A549 (cell line): Measurements from ENCODE around the gene CC2D2A. TPM values are rescaled to one million over a fixed set of nuclear protein-coding genes. Genes with fewer than 3 reads are reported as not detected.

Experiments
- ATAC-seq, 2 experiments: fragments of 200-7000 bp in 1 of 2; fragments of >200 bp in 1 of 2; cut with Nextera tagmentation in 1 of 2; cut with Tn5 transposase in 1 of 2; 3 replicates each; pipeline versions ENCODE4 v1.8.0 to v1.9.1; 2018 to 2020; ENCODE audit warnings: mild to moderate bottlenecking in 1 of 2, moderate library complexity in 1 of 2
- CTCF ChIA-PET: fragments of 300-600 bp; sonication (Branson Sonifier 250); formaldehyde crosslinking; extraction: SDS; loops from one replicate; lab custom pipeline; 2021; ENCODE audit warnings: antibody characterized with exemption, inconsistent platforms; lab: Yijun Ruan, JAX
- POLR2A ChIA-PET: fragments of 350-600 bp; formaldehyde crosslinking; extraction: SDS; loops from one replicate; lab custom pipeline; 2021; ENCODE audit warnings: antibody characterized with exemption, inconsistent platforms; lab: Yijun Ruan, JAX
- DNase-seq, 2 experiments: peaks; one replicate each; pipeline versions ENCODE4 v3.0.0 to v3.0.0-alpha.2; 2011 to 2016; ENCODE audit warnings: low read depth in 1 of 2, low spot score in 1 of 2
- FAIRE-seq: peaks from 2 replicates; lab custom pipeline; 2011; peaks lifted over from hg19 to GRCh38; lab: Jason Lieb, UNC
- H3K27ac ChIP-seq, 2 experiments: fragments of >200 bp; sonication (Bioruptor Twin); formaldehyde crosslinking; 3 replicates each; pipeline ENCODE4 v1.5.1; 2016 to 2017
- H3K4me1 ChIP-seq: fragments of >200 bp; sonication (Bioruptor Twin); formaldehyde crosslinking; 3 replicates; pipeline ENCODE4 v1.6.1; 2016
- H3K4me2 ChIP-seq: fragments of >200 bp; sonication (Bioruptor Twin); formaldehyde crosslinking; 3 replicates; pipeline ENCODE4 v1.6.1; 2016
- H3K4me3 ChIP-seq: fragments of >200 bp; sonication (Bioruptor Twin); formaldehyde crosslinking; 3 replicates; pipeline ENCODE4 v1.5.1; 2016
- H3K9me3 ChIP-seq: fragments of >200 bp; sonication (Bioruptor Twin); formaldehyde crosslinking; 3 replicates; pipeline ENCODE4 v1.6.1; 2016
- ATOH8 ChIP-seq: fragments of 250-450 bp; sonication (Bioruptor Pico); IDR thresholded peaks from 2 replicates; pipeline ENCODE4 v1.5.0; 2020; ENCODE audit warnings: low read depth, mild to moderate bottlenecking, moderate library complexity
- BCL3 ChIP-seq: fragments of >200 bp; sonication (Bioruptor Twin); formaldehyde crosslinking; IDR thresholded peaks from 3 replicates; pipeline ENCODE4 v1.6.1; 2016
- CBX8 ChIP-seq: fragments of 200-600 bp; sonication (generic); IDR thresholded peaks from 2 replicates; pipeline ENCODE4 v1.6.1; 2016
- CEBPB ChIP-seq, 2 experiments: fragments of >200 bp in 1 of 2; sonication (Bioruptor Twin) in 1 of 2; formaldehyde crosslinking in 1 of 2; IDR thresholded peaks; 2 replicates each; pipeline ENCODE4 v1.6.1; 2012 to 2016
- CHD2 ChIP-seq: fragments of 150-350 bp; IDR thresholded peaks from 2 replicates; pipeline ENCODE4 v1.6.1; 2014; ENCODE audit warnings: low read length; ENCODE audit not compliant: partially characterized antibody
- CTCF ChIP-seq: fragments of >200 bp; sonication (Bioruptor Twin); formaldehyde crosslinking; IDR thresholded peaks from 3 replicates; pipeline ENCODE4 v1.5.1; 2016
- EHMT2 ChIP-seq: fragments of 200-600 bp; sonication (generic); IDR thresholded peaks from 2 replicates; pipeline ENCODE4 v1.6.1; 2016; ENCODE audit warnings: antibody characterized with exemption, low read depth, mild to moderate bottlenecking, moderate library complexity
- ELK1 ChIP-seq: fragments of 150-350 bp; IDR thresholded peaks from 2 replicates; pipeline ENCODE4 v1.6.1; 2014; ENCODE audit warnings: low read depth, mild to moderate bottlenecking, low read length
- EP300 ChIP-seq, 2 experiments: fragments of >200 bp; sonication (Bioruptor Twin); formaldehyde crosslinking; IDR thresholded peaks; 2 replicates in 1 of 2; 3 replicates in 1 of 2; pipeline ENCODE4 v1.6.1; 2016 to 2017
- ESRRA ChIP-seq: fragments of 150-350 bp; IDR thresholded peaks from 2 replicates; pipeline ENCODE4 v1.6.1; 2014; ENCODE audit warnings: mild to moderate bottlenecking, low read length, borderline replicate concordance
- FOXS1 ChIP-seq: fragments of 250-450 bp; sonication (Bioruptor Pico); IDR thresholded peaks from 2 replicates; pipeline ENCODE4 v1.5.0; 2020; ENCODE audit warnings: mild to moderate bottlenecking, moderate library complexity
- HEYL ChIP-seq: fragments of 250-450 bp; sonication (Bioruptor Pico); IDR thresholded peaks from 2 replicates; pipeline ENCODE4 v1.8.0; 2021; ENCODE audit warnings: mild to moderate bottlenecking, moderate library complexity
- HOXB13 ChIP-seq: fragments of 250-450 bp; sonication (Bioruptor Pico); IDR thresholded peaks from 2 replicates; pipeline ENCODE4 v1.5.0; 2020; ENCODE audit warnings: low read depth, mild to moderate bottlenecking, moderate library complexity
- HOXB5 ChIP-seq: fragments of 250-450 bp; sonication (Bioruptor Pico); IDR thresholded peaks from 2 replicates; pipeline ENCODE4 v1.5.0; 2020; ENCODE audit warnings: mild to moderate bottlenecking, moderate library complexity
- JUNB ChIP-seq: fragments of >200 bp; sonication (Bioruptor Twin); formaldehyde crosslinking; IDR thresholded peaks from 2 replicates; pipeline ENCODE4 v1.6.1; 2016
- MAFK ChIP-seq: fragments of 450-650 bp; IDR thresholded peaks from 2 replicates; pipeline ENCODE4 v1.6.1; 2014; ENCODE audit not compliant: partially characterized antibody
- POLR2A ChIP-seq: IDR thresholded peaks from 2 replicates; pipeline ENCODE4 v1.6.1; 2012; ENCODE audit warnings: mild to moderate bottlenecking, low read length
- RCOR1 ChIP-seq: fragments of 150-350 bp; IDR thresholded peaks from 2 replicates; pipeline ENCODE4 v1.6.1; 2014; ENCODE audit warnings: antibody characterized with exemption, low read length, low read depth
- RNF2 ChIP-seq: fragments of 200-600 bp; sonication (generic); IDR thresholded peaks from 2 replicates; pipeline ENCODE4 v1.6.1; 2016; ENCODE audit warnings: low read depth, mild to moderate bottlenecking, antibody characterized with exemption, moderate library complexity, borderline replicate concordance
- SMC3 ChIP-seq: fragments of >200 bp; sonication (Bioruptor Twin); formaldehyde crosslinking; IDR thresholded peaks from 3 replicates; pipeline ENCODE4 v1.6.1; 2018; ENCODE audit warnings: inconsistent platforms
- TFCP2L1 ChIP-seq: fragments of 250-450 bp; sonication (Bioruptor Pico); IDR thresholded peaks from 2 replicates; pipeline ENCODE4 v1.5.0; 2021; ENCODE audit warnings: mild to moderate bottlenecking
- TP53 ChIP-seq: fragments of 250-450 bp; sonication (Bioruptor Pico); IDR thresholded peaks from 2 replicates; pipeline ENCODE4 v1.5.0; 2021; ENCODE audit warnings: mild to moderate bottlenecking, moderate library complexity
- USF2 ChIP-seq: fragments of 450-650 bp; IDR thresholded peaks from 2 replicates; pipeline ENCODE4 v1.6.1; 2014; ENCODE audit warnings: antibody characterized with exemption
- ZSCAN20 ChIP-seq: fragments of 250-450 bp; sonication (Bioruptor Pico); IDR thresholded peaks from 2 replicates; pipeline ENCODE4 v1.8.0; 2022; ENCODE audit warnings: mild to moderate bottlenecking, moderate library complexity
- WGBS: methylation state at CpG from one replicate; pipeline ENCODE4 v1.1.6; 2017; ENCODE audit errors: missing lambda C conversion rate; 5-methylcytosine and 5-hydroxymethylcytosine counted together
- polyA plus RNA-seq, 4 experiments: library from polyadenylated mRNA; depleted of rRNA in 3 of 4; stranded (reverse); fragments of >200 nt; fragmentation: RNase III in 1 of 4; extraction: RNeasy Plus Mini Kit Qiagen cat#74134 plus additional on column Dnase treatment in 1 of 4; gene quantifications; 2 replicates in 3 of 4; 3 replicates in 1 of 4; pipeline ENCODE4 v1.2.3, GENCODE V29; 2011 to 2017
- TF ChIP-seq, protein P1 (sequence below): IDR thresholded peaks from 2 replicates; pipeline ENCODE4 v1.6.1; 2012

The CC2D2A gene
- polyA plus RNA-seq, 2 of the 4 experiments (the other 2 are of a cell fraction): 10.7 to 18.8 TPM

DNA sequence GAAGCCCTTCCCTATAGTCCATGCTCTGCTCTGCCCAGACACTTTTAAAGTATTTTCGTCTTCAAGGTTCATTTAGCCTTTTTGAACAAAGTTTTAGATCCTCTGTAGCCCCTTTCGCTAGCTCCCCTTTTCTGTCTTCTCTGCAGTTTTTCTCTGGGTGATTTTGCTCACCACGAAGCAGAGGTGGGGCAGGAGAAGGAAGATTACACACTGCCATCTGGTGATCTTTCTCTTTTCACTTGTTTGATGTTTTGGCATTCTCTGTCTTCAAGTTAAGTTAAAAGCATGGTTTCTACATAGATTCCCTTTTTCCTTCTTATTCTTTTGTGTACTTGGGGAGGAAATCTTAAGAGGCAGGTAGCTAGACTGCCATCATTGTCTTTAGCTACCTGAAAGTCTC lies 43.9 kb downstream of the CC2D2A start:
- Histone ChIP-seq H3K4me1 (no peaks in the 10 kb centered on the region), H3K4me2 (no peak overlapping the region), H3K4me3 (no peak overlapping the region), H3K27ac (no peak overlapping the region), H3K9me3 (no peaks in the 10 kb centered on the region)
- no peak for DNase-seq
- ChIA-PET POLR2A (no interaction called here), CTCF (interaction anchor here (1.2 kb wide), 1 partner anchor 276 kb away, joined by 4 read pairs; no protein-coding TSS in a partner anchor)
- no peak for ATAC-seq
- 81% methylated on average over 3 of the region's 3 CpGs for WGBS
- TF ChIP-seq RCOR1 (no peak), ELK1 (no peak), CTCF (no peak), JUNB (no peak), CBX8 (no peak), CEBPB (IDR thresholded peaks at IDR 0.05) (no peak), FOXS1 (CRISPR knock-in tag) (no peak), HEYL (no peak), ESRRA (no peak)
- no peak for FAIRE-seq

GRCh38 chr4:15515106-15515505 lies 45.4 kb downstream of the CC2D2A start:
- no peak for ATAC-seq
- ChIA-PET POLR2A (no interaction called here), CTCF (interaction anchor here (0.6 to 0.8 kb wide), 2 partner anchors 36 to 281 kb away, joined by 3 read pairs; no protein-coding TSS in a partner anchor)
- no peak for FAIRE-seq
- H3K4me3 ChIP-seq: no peak overlapping the region
- no peak for DNase-seq
- 88% methylated on average over 4 of the region's 4 CpGs for WGBS
- no peak overlapping the region for H3K27ac ChIP-seq
- TF ChIP-seq ATOH8 (CRISPR knock-in tag) (no peak), JUNB (no peak), CEBPB (IDR thresholded peaks at IDR 0.05) (no peak), ESRRA (no peak), HOXB13 (CRISPR knock-in tag) (no peak), CBX8 (no peak), POLR2A (no peak), TFCP2L1 (CRISPR knock-in tag) (no peak), EHMT2 (no peak), ZSCAN20 (CRISPR knock-in tag) (no peak), SMC3 (no peak), HOXB5 (CRISPR knock-in tag) (no peak), RNF2 (no peak), CHD2 (no peak)
- TF ChIP-seq, protein P1, sequence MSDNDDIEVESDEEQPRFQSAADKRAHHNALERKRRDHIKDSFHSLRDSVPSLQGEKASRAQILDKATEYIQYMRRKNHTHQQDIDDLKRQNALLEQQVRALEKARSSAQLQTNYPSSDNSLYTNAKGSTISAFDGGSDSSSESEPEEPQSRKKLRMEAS: no peak
- H3K4me1 ChIP-seq: no peaks in the 10 kb centered on the region
- no peaks in the 10 kb centered on the region for H3K9me3 ChIP-seq
- H3K4me2 ChIP-seq: no peak overlapping the region

GRCh38 chr4:15516494-15516893 lies 46.8 kb downstream of the CC2D2A start:
- no peak overlapping the region for H3K27ac ChIP-seq
- DNase-seq: no peak
- H3K4me1 ChIP-seq: peaks cover 4% of the 10 kb centered on the region; the same call in 1 of the 3 replicates
- no peak for ATAC-seq
- H3K9me3 ChIP-seq: no peaks in the 10 kb centered on the region
- 99% methylated on average over 3 of the region's 3 CpGs for WGBS
- POLR2A ChIA-PET: no interaction called here
- no peak for FAIRE-seq
- CTCF ChIA-PET: no interaction called here
- no peak overlapping the region for H3K4me3 ChIP-seq
- no peak overlapping the region for H3K4me2 ChIP-seq
- TF ChIP-seq USF2 (no peak), TP53 (no peak), EP300 (IDR thresholded peaks at IDR 0.05) (no peak), MAFK (no peak), SMC3 (no peak), ZSCAN20 (CRISPR knock-in tag) (no peak), HOXB5 (CRISPR knock-in tag) (no peak), ELK1 (no peak), BCL3 (no peak)
